Measurements from ENCODE around the gene EPS8L2.

GRCh38 chr11:776561-777287 lies 70.7 kb downstream of the EPS8L2 start:
- TF ChIP-seq, protein P1, sequence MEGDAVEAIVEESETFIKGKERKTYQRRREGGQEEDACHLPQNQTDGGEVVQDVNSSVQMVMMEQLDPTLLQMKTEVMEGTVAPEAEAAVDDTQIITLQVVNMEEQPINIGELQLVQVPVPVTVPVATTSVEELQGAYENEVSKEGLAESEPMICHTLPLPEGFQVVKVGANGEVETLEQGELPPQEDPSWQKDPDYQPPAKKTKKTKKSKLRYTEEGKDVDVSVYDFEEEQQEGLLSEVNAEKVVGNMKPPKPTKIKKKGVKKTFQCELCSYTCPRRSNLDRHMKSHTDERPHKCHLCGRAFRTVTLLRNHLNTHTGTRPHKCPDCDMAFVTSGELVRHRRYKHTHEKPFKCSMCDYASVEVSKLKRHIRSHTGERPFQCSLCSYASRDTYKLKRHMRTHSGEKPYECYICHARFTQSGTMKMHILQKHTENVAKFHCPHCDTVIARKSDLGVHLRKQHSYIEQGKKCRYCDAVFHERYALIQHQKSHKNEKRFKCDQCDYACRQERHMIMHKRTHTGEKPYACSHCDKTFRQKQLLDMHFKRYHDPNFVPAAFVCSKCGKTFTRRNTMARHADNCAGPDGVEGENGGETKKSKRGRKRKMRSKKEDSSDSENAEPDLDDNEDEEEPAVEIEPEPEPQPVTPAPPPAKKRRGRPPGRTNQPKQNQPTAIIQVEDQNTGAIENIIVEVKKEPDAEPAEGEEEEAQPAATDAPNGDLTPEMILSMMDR (IDR thresholded peaks at IDR 0.05): no peak
- no peak for TF ChIP-seq POLR2A (IDR thresholded peaks at IDR 0.05)

All from body of pancreas (tissue), 4 donors.